Aorta (tissue), 5 donors: ENCODE data around the gene RAB20. TPM values are rescaled to one million over a fixed set of nuclear protein-coding genes. Genes with fewer than 3 reads are reported as not detected.
"Not testable (repeated sequence)": the region's sequence is repeated elsewhere in the genome, so short reads cannot be mapped to it uniquely, and the experiment has no call there.

Source experiments
- ATAC-seq: fragments of 200-7000 bp; cut with Tn5 transposase; one replicate; pipeline ENCODE4 v1.9.1; 2022; ENCODE audit warnings: moderate library complexity; ENCODE audit not compliant: low FRiP score
- DNase-seq, 2 donors: peaks; one replicate each; pipeline ENCODE4 v3.0.0-alpha.2; 2020
- H3K27ac ChIP-seq, 2 donors: one replicate each; pipeline ENCODE4 v1.5.1; 2013; ENCODE audit warnings: low read length in 2 of 2, mild to moderate bottlenecking in 2 of 2, moderate library complexity in 2 of 2, control low read depth in 1 of 2, inconsistent platforms in 1 of 2, low read depth in 1 of 2
- H3K27me3 ChIP-seq, 2 donors: one replicate each; pipeline ENCODE4 v1.6.1; 2013; ENCODE audit warnings: control low read depth in 1 of 2, low read length in 1 of 2, mild to moderate bottlenecking in 1 of 2, moderate library complexity in 1 of 2; ENCODE audit not compliant: insufficient read depth in 2 of 2, control insufficient read depth in 1 of 2
- H3K36me3 ChIP-seq, 2 donors: one replicate each; pipeline ENCODE4 v1.6.1; 2013; ENCODE audit warnings: control low read depth in 1 of 2, low read length in 1 of 2, mild to moderate bottlenecking in 1 of 2; ENCODE audit not compliant: insufficient read depth in 2 of 2, control insufficient read depth in 1 of 2
- H3K4me1 ChIP-seq, 2 donors: one replicate each; pipeline ENCODE4 v1.6.1; 2013; ENCODE audit warnings: low read length in 2 of 2, control low read depth in 1 of 2, mild to moderate bottlenecking in 1 of 2, moderate library complexity in 1 of 2; ENCODE audit not compliant: insufficient read depth in 2 of 2, control insufficient read depth in 1 of 2
- H3K4me3 ChIP-seq, 2 donors: one replicate each; pipeline ENCODE4 v1.5.1; 2013; ENCODE audit warnings: low read length in 2 of 2, control low read depth in 1 of 2, mild to moderate bottlenecking in 1 of 2
- H3K9me3 ChIP-seq: one replicate; pipeline ENCODE4 v1.6.1; 2013; ENCODE audit warnings: mild to moderate bottlenecking, low read length; ENCODE audit not compliant: control insufficient read depth
- WGBS, 2 donors: extraction: QIAGEN DNeasy Blood & Tissue Kit; methylation state at CpG; one replicate each; pipeline ENCODE4 v1.1.7; 2013; 5-methylcytosine and 5-hydroxymethylcytosine counted together
- intact Hi-C, 2 donors: fragments of 100-400 bp; cut with DNase I; formaldehyde crosslinking; loops; one replicate each; pipeline versions ENCODE4 v1.14.2 to v1.15.0; 2022
- polyA plus RNA-seq, 2 donors: library from polyadenylated mRNA; stranded (reverse); fragments of 200-250 nt; gene quantifications; one replicate each; pipeline ENCODE4 v1.2.3, GENCODE V29; 2013
- total RNA-seq, 2 donors: library from RNA; stranded (reverse); fragmentation: NEBNext Ultra II Directional; extraction: Animal tissue kit (Norgen Biotek cat#: 25700); gene quantifications; one replicate each; pipeline ENCODE4 v1.2.1, GENCODE V29; 2021
- donor health status: healthy with polysubstance abuse.
- donor health status: Bipolar disorder and iron deficiency.
- donor health status: DM: no; HTN: no; CAD: no.
- donor health status: DM: no; HTN: no; CAD: no.
- donor health status: DM: yes; HTN: yes; CAD: no.

Gene RAB20
- total and polyA plus RNA-seq, 4 donors, result 12.9 to 22.4 (median 17.5) TPM

GRCh38 chr13:110500341-110500740 is 61.2 kb downstream of the RAB20 start:
- ATAC-seq (no peak), DNase-seq (no peak)
- Histone ChIP-seq H3K27ac (no peak overlapping the region), H3K36me3 (peaks cover 5 to 36% of the 10 kb centered on the region in 2 donors), H3K9me3 (no peaks in the 10 kb centered on the region), H3K4me3 (no peak overlapping the region), H3K4me1 (no peaks in the 10 kb centered on the region), H3K27me3 (no peaks in the 10 kb centered on the region)
- intact Hi-C loops, result loop anchor here in 1 of 2 donors (5.0 kb wide), 1 partner anchor 38 kb away; no protein-coding TSS in a partner anchor
- 76 to 82% methylated on average over 3 of the region's 3 CpGs for WGBS, 2 donors

DNA sequence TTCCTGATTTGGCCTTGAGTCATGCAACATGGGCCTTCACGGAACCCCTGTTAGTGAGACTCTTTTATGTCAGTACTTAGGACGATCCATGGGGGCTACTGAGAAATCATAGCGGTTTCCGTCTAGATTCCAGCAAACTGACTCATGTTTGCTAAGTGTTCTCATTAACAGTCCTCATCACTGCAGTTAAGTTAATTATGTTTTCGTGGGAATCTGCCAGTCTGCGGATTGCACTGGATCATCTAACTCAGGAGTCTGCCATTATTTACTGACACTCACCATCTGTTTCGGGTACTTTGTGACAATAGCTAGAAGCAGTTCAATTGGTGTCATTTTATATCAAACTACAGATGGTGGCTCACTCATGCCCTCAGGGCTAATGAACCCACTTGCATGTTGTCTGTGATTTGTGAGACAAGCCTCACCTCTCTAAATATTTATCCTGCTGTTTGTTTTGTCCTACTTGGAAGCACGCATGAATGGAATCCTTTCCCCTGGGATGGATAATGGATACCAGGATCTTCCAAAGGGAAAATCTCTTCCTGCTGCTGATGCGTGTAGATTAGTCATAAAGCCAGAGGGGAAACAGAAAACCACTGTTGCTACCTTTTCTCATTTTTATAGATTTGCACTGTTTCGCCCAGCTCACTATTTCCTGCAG is 61.8 kb downstream of the RAB20 start:
- H3K9me3 ChIP-seq, result no peaks in the 10 kb centered on the region
- no peaks in the 10 kb centered on the region for H3K27me3 ChIP-seq
- H3K4me3 ChIP-seq, result no peak overlapping the region
- no peak overlapping the region for H3K27ac ChIP-seq
- 77 to 87% methylated on average over 10 of the region's 10 CpGs for WGBS, 2 donors
- intact Hi-C loops, result loop anchor here in 1 of 2 donors (5.0 kb wide), 1 partner anchor 37 kb away; no protein-coding TSS in a partner anchor
- DNase-seq, result no peak
- H3K4me1 ChIP-seq, result no peaks in the 10 kb centered on the region
- no peak for ATAC-seq
- H3K36me3 ChIP-seq, result peaks cover 5 to 40% of the 10 kb centered on the region in 2 donors

DNA sequence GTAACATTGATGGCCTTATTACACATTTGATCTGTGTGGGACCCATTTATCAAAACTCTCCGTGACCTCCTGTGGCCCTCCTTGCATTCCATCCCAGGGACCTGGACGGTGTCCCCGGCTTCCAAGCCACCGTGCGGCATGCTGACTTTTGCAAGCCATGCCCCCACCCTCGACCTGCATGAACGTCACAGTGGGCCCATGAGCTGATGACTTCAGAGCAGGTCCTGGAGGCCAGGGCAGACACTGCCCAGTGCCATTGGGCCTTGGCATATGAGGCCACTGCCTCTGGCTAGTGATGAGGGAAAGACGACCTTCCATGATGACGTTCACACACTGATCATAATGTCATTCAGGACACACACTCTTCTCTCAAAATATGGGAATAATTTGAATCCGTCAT is 62.8 kb downstream of the RAB20 start:
- Histone ChIP-seq H3K27me3 (no peaks in the 10 kb centered on the region), H3K9me3 (no peaks in the 10 kb centered on the region), H3K4me1 (no peaks in the 10 kb centered on the region), H3K36me3 (peaks cover 5 to 37% of the 10 kb centered on the region in 2 donors), H3K27ac (no peak overlapping the region), H3K4me3 (no peak overlapping the region)
- no peak for DNase-seq
- WGBS, 2 donors, result 84 to 86% methylated on average over 10 of the region's 10 CpGs
- intact Hi-C loops, result no loop called here
- no peak for ATAC-seq

DNA sequence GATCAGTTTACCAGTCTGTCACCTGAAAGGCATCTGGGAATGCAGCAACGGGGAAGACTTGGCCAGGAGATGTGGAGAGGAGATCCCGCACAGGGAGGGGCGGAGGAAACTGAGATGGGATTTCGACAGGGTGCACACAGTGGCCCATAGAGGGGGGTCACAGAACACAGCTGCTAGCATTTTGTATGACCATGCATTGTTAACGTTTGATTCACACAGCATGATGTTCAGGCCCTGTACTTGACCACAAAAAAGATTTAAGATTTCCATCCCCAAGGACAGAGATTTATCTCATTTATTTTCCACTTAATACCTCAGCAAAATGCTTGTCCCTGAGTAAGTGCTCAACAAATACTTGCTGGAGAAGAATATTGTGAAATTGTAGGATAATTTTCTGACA is 63.2 kb downstream of the RAB20 start:
- WGBS, 2 donors, result 71 to 77% methylated on average over 5 of the region's 5 CpGs
- H3K9me3 ChIP-seq, result no peaks in the 10 kb centered on the region
- no peaks in the 10 kb centered on the region for H3K27me3 ChIP-seq
- DNase-seq (no peak), ATAC-seq (no peak)
- H3K4me3 ChIP-seq, result no peak overlapping the region
- no peaks in the 10 kb centered on the region for H3K4me1 ChIP-seq
- intact Hi-C loops, result no loop called here
- H3K36me3 ChIP-seq, result peaks cover 5 to 36% of the 10 kb centered on the region in 2 donors
- H3K27ac ChIP-seq, result no peak overlapping the region

- 94 to 99% methylated on average over 3 of the region's 3 CpGs for WGBS, 2 donors
- intact Hi-C loops, H3K4me3 ChIP-seq, DNase-seq, H3K27ac ChIP-seq, H3K4me1 ChIP-seq, ATAC-seq, H3K27me3 ChIP-seq, H3K9me3 ChIP-seq: not testable (repeated sequence)
- peaks cover 5 to 33% of the 10 kb centered on the region in 2 donors for H3K36me3 ChIP-seq
These were observed 63.6 kb downstream of the RAB20 start for GRCh38 chr13:110497896-110498295.

- Histone ChIP-seq H3K9me3 (no peaks in the 10 kb centered on the region), H3K4me1 (no peaks in the 10 kb centered on the region), H3K36me3 (peaks cover 5 to 33% of the 10 kb centered on the region in 2 donors), H3K4me3 (no peak overlapping the region), H3K27ac (no peak overlapping the region), H3K27me3 (no peaks in the 10 kb centered on the region)
- ATAC-seq, result no peak
- 93 to 97% methylated on average over 2 of the region's 2 CpGs for WGBS, 2 donors
- DNase-seq, result no peak
- intact Hi-C loops, result no loop called here
These were observed 64.5 kb downstream of the RAB20 start for GRCh38 chr13:110497003-110497402.

DNA sequence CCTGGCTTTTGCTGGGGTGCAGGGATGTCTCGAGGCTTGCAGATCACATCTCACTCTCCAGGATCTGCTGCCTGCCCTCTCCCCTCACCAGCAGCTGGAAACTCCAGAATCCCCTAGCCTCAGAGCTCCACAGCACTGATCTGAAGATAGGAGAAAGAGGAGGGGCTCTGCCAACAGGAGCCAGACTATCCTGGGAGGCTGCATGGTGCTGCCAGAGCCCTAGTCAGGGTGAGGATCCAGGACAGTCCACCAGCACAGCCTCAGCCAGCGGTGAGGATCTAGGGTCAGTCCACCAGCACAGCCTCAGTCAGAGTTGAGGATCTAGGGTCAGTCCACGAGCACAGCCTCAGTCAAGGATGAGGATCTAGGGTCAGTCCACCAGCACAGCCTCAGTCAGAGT is 65.2 kb downstream of the RAB20 start:
- Histone ChIP-seq H3K27me3 (no peaks in the 10 kb centered on the region), H3K27ac (peak overlapping the region in 1 of 2 donors; percentile 20), H3K4me1 (no peaks in the 10 kb centered on the region), H3K4me3 (no peak overlapping the region), H3K9me3 (no peaks in the 10 kb centered on the region), H3K36me3 (peaks cover 5 to 33% of the 10 kb centered on the region in 2 donors)
- intact Hi-C loops, result no loop called here
- ATAC-seq (no peak), DNase-seq (no peak)
- 96 to 99% methylated on average over 3 of the region's 3 CpGs for WGBS, 2 donors

DNA sequence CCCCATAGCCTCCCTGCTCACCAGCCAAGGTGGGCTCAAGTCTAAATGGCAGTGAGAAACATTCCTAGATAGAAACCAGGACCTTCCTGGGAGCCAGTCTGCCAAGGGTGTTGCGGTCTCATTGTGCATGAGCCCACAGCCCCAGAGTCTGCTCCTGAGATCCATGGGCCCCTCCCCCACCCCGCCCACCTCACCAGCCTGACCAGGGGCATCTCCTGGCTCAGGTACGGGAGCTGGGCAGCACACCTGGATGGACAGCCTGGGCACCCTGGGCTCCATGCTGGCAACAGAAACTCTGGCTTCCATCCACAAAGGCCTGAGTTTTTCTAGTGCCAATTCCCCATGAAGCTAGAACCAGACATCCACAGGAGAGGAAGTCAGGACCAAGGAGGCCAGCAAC is 65.6 kb downstream of the RAB20 start:
- Histone ChIP-seq H3K36me3 (peaks cover 5 to 33% of the 10 kb centered on the region in 2 donors), H3K4me1 (no peaks in the 10 kb centered on the region), H3K4me3 (no peak overlapping the region), H3K9me3 (no peaks in the 10 kb centered on the region), H3K27ac (peak overlapping the region in 1 of 2 donors; percentile 20), H3K27me3 (no peaks in the 10 kb centered on the region)
- 93 to 96% methylated on average over 3 of the region's 3 CpGs for WGBS, 2 donors
- intact Hi-C loops, result no loop called here
- DNase-seq (no peak), ATAC-seq (no peak)

- Histone ChIP-seq H3K9me3 (no peaks in the 10 kb centered on the region), H3K27ac (no peak overlapping the region), H3K36me3 (peaks cover 5 to 30% of the 10 kb centered on the region in 2 donors), H3K4me3 (no peak overlapping the region), H3K4me1 (no peaks in the 10 kb centered on the region), H3K27me3 (no peaks in the 10 kb centered on the region)
- no peak for ATAC-seq
- intact Hi-C loops, result no loop called here
- peak in 1 of 2 donors; percentile 21 for DNase-seq
- WGBS, 2 donors, result 76 to 93% methylated on average over 3 of the region's 3 CpGs
These were observed 66.1 kb downstream of the RAB20 start for GRCh38 chr13:110495376-110495775.
